ENCODE measurements around the gene TMCC2. TPM values are rescaled to one million over a fixed set of nuclear protein-coding genes. Genes with fewer than 3 reads are reported as not detected.
"Not testable (repeated sequence)": the region's sequence is repeated elsewhere in the genome, so short reads cannot be mapped to it uniquely, and the experiment has no call there.

Gene TMCC2
- total RNA-seq, 2 donors from 2014 or later = 6.8 to 8.9 TPM

DNA sequence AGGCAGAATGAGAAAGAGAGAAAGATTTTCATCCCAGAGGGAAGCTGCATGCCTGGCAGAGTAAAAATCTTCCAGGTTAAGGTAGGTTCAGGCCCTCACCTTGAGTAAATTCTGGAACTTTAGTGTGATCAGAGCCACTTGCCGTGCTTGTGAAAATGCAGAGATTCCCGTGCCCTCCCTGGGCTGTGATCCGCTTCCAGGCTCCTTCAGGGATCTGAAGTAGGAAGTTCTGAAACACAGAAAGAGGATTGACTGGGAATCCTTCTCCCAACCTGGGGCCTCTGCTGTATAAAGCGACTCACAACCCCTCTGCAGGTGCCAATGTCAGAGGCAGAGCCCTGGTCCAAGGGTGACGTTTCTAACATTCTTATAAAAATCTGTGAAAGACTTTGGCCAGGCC is 67.2 kb downstream of the TMCC2 start:
- DNase-seq (ENCODE audit: low spot score) = no peak
- no peak overlapping the region for H3K4me3 ChIP-seq
- no peaks in the 10 kb centered on the region for H3K27me3 ChIP-seq (replicated peaks; ENCODE audit: insufficient read depth)
- H3K36me3 ChIP-seq = no peaks in the 10 kb centered on the region
- no peak overlapping the region for H3K27ac ChIP-seq
- TF ChIP-seq, protein P1, sequence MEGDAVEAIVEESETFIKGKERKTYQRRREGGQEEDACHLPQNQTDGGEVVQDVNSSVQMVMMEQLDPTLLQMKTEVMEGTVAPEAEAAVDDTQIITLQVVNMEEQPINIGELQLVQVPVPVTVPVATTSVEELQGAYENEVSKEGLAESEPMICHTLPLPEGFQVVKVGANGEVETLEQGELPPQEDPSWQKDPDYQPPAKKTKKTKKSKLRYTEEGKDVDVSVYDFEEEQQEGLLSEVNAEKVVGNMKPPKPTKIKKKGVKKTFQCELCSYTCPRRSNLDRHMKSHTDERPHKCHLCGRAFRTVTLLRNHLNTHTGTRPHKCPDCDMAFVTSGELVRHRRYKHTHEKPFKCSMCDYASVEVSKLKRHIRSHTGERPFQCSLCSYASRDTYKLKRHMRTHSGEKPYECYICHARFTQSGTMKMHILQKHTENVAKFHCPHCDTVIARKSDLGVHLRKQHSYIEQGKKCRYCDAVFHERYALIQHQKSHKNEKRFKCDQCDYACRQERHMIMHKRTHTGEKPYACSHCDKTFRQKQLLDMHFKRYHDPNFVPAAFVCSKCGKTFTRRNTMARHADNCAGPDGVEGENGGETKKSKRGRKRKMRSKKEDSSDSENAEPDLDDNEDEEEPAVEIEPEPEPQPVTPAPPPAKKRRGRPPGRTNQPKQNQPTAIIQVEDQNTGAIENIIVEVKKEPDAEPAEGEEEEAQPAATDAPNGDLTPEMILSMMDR (IDR thresholded peaks at IDR 0.05) = no peak
- no peak for ATAC-seq (ENCODE audit: insufficient number of reproducible peaks, low FRiP score, low read depth)
- peaks cover 0 to 16% of the 10 kb centered on the region in 2 donors for H3K4me1 ChIP-seq (ENCODE audit: control insufficient read depth in 1 of 2, low read depth in 2 of 2)
- H3K9me3 ChIP-seq = no peaks in the 10 kb centered on the region

DNA sequence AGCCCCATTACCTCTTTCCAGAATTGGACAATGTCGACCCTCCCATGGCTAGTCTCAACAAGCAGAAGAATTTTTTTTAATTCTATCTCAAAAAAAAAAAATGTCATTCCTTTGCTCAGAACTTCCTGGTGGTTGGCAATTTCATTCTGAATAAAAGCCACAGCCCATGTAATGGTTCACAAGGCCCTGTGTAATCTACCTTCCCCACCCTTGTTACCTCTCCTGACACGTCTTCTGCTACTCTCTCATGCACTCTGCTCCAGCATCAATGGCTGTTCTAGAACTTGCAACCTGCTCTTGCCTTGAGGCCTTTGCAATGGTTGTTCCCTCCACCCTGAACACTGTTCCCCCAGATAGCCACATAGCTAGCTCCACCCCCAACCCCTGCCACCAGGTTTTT is 68.4 kb downstream of the TMCC2 start:
- Histone ChIP-seq H3K27ac (no peak overlapping the region), H3K9me3 (no peaks in the 10 kb centered on the region), H3K27me3 (replicated peaks; ENCODE audit: insufficient read depth) (no peaks in the 10 kb centered on the region), H3K4me1 (ENCODE audit: control insufficient read depth in 1 of 2, low read depth in 2 of 2) (peaks cover 2 to 18% of the 10 kb centered on the region in 2 donors), H3K4me3 (no peak overlapping the region), H3K36me3 (no peaks in the 10 kb centered on the region)
- ATAC-seq (ENCODE audit: insufficient number of reproducible peaks, low FRiP score, low read depth) (no peak), DNase-seq (ENCODE audit: low spot score) (no peak)
- TF ChIP-seq, protein P1 (IDR thresholded peaks at IDR 0.05) = no peak

DNA sequence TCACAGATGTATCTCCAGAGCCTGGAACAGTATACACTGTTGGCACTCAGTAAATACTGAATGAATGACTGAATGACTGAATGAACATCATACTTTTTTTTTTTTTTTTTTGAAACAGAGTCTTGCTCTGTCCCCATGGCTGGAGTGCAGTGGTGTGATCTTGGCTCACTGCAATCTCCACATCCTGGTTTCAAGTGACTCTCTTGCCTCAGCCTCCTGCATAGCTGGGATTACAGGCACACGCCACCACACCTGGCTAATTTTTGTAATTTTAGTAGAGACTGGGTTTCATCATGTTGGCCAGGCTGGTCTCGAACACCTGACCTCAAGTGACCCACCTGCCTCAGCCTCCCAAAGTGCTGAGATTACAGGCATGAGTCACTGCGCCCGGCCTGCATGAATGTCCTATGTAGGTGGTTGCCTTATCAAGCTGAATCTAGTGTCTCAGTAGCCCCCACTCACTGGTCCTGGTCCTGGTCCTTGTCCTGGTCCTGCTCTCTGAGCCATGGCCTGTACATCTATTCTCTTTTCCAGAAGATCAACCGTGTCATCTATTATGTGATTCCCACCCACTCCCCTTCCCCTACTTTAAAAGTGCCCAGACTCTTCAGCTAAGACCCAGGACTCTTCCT is 69.9 kb downstream of the TMCC2 start:
- H3K4me3 ChIP-seq; DNase-seq (ENCODE audit: low spot score); H3K9me3 ChIP-seq; ATAC-seq (ENCODE audit: insufficient number of reproducible peaks, low FRiP score, low read depth); H3K27me3 ChIP-seq (replicated peaks; ENCODE audit: insufficient read depth); H3K36me3 ChIP-seq; H3K27ac ChIP-seq: not testable (repeated sequence)
- H3K4me1 ChIP-seq (ENCODE audit: control insufficient read depth in 1 of 2, low read depth in 2 of 2) = peaks cover 10 to 30% of the 10 kb centered on the region in 2 donors

DNA sequence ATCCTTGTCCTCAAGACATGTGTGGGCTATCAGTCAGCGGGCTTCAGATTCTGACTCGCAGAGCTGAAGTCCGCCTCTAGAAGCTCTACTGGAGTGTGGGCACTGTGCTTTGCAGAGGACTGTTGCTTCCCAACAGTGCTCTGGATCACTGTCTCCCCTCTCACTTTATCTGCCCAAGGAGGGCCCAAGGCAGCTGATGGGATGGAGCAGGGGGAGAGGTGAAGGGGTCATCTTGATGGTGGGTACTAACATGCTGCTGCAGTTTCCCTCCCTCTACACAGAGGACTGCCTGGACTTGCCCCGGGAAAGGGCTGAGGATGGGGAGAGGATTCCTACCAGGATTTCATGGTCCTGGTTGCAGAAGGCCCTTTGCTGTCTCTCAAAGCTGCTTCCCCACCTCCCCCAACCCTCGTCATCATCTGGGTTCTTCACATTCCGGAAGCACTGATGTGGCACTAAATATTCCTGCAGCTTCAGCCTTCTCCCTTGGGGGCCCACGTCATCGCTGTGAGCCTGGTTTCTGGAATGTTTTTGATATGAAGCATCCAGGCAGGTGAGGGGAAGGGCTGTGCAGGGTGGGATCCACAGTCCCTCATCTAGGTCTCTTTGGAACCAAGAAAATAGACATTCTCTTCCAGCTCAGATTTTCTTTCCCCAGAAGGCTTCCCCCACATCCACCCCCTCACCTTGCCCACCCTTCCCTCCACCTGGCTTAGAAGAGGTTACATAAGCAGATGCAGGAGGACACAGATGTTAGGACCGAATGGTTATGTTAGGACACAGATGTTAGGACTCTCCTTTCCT is 70.6 kb downstream of the TMCC2 start:
- TF ChIP-seq, protein P1 (IDR thresholded peaks at IDR 0.05) = no peak
- DNase-seq (ENCODE audit: low spot score) (no peak), ATAC-seq (ENCODE audit: insufficient number of reproducible peaks, low FRiP score, low read depth) (no peak)
- Histone ChIP-seq H3K27ac (no peak overlapping the region), H3K4me3 (no peak overlapping the region), H3K4me1 (ENCODE audit: control insufficient read depth in 1 of 2, low read depth in 2 of 2) (peaks cover 10 to 30% of the 10 kb centered on the region in 2 donors), H3K36me3 (no peaks in the 10 kb centered on the region), H3K27me3 (replicated peaks; ENCODE audit: insufficient read depth) (no peaks in the 10 kb centered on the region), H3K9me3 (no peaks in the 10 kb centered on the region)

DNA sequence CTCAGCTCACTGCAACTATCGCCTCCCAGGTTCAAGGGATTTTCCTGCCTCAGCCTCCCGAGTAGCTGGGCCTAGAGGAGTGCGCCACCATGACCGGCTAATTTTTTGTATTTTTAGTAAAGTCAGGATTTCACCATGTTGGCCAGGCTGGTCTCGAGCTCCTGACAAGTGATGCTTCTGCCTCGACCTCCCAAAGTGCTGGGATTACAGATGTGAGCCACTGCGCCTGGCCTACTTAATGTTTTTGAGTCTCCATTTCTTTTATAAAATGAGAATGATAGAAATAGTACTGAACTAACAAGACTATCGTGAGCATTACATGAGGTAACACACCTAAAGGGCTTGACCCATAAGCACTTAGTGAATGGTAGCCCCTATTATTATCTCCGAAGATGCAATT is 72.4 kb downstream of the TMCC2 start:
- TF ChIP-seq, protein P1 (IDR thresholded peaks at IDR 0.05) = no peak

More for the DNA sequence above, 72.4 kb downstream of the TMCC2 start:
- no peak overlapping the region for H3K27ac ChIP-seq
- DNase-seq (ENCODE audit: low spot score) (no peak), ATAC-seq (ENCODE audit: insufficient number of reproducible peaks, low FRiP score, low read depth) (no peak)
- H3K4me1 ChIP-seq (ENCODE audit: control insufficient read depth in 1 of 2, low read depth in 2 of 2) = peaks cover 10 to 15% of the 10 kb centered on the region in 2 donors
- no peaks in the 10 kb centered on the region for H3K9me3 ChIP-seq
- no peak overlapping the region for H3K4me3 ChIP-seq
- H3K27me3 ChIP-seq (replicated peaks; ENCODE audit: insufficient read depth) = no peaks in the 10 kb centered on the region
- no peaks in the 10 kb centered on the region for H3K36me3 ChIP-seq

Measured in thoracic aorta (tissue), 2 donors.